ENCODE results near the gene CNOT11. TPM values are rescaled to one million over a fixed set of nuclear protein-coding genes. Genes with fewer than 3 reads are reported as not detected.

CNOT11 gene
- total and polyA plus RNA-seq, 2 of the 13 experiments (the other 11 are each of a cell fraction or from before 2014, with no cell fraction given), result 114 to 209 TPM

DNA sequence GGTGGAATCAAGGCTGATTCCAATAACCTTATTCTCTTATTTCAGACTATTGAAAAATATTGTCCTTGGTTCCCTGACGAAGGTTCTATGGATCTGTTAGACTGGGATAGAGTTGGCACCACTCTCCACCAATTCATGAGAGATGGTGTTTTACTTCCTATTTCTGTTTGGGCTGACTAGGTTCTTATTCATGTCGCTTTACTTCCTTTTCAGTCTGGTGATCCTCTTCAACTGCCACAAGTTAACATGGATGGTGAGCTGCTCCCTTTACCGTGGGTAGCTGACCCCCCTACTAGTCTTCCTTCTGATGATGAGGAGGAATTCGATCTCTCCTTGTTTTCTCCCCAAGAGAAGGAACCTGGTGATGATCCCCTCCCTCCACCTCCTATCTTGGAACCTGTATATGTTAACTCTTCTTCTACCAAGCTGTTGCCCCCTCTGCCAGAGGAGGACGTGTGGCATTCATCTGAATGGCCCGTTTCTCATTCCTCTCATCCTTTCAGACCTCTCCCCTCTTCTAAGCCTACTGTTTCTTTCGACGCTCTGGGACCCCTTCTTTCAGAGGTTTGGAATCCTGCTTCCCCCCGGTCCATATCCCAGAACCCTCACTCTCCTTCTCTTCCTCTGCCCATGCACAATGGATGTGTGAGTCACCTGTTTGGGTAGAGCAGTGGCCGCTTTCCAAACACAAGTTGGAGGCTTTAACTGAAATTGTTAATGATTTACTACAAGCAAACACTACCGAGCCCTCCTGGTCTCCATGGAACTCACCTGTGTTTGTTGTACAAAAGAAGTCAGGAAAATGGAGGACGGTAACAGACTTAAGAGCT lies 13.5 kb upstream of the CNOT11 start (continued):
- TF ChIP-seq, protein P1, sequence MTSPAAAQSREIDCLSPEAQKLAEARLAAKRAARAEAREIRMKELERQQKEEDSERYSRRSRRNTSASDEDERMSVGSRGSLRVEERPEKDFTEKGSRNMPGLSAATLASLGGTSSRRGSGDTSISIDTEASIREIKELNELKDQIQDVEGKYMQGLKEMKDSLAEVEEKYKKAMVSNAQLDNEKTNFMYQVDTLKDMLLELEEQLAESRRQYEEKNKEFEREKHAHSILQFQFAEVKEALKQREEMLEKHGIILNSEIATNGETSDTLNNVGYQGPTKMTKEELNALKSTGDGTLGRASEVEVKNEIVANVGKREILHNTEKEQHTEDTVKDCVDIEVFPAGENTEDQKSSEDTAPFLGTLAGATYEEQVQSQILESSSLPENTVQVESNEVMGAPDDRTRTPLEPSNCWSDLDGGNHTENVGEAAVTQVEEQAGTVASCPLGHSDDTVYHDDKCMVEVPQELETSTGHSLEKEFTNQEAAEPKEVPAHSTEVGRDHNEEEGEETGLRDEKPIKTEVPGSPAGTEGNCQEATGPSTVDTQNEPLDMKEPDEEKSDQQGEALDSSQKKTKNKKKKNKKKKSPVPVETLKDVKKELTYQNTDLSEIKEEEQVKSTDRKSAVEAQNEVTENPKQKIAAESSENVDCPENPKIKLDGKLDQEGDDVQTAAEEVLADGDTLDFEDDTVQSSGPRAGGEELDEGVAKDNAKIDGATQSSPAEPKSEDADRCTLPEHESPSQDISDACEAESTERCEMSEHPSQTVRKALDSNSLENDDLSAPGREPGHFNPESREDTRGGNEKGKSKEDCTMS (CRISPR knock-in tag; conservative IDR thresholded peaks at IDR 0.05), result no peak
- TF ChIP-seq PAF1 (CRISPR knock-in tag; IDR thresholded peaks at IDR 0.05), result 0 out of 2 replicates have a peak, but pooled peaks have one; percentile 62
- TF ChIP-seq HNF1B (CRISPR knock-in tag; IDR thresholded peaks at IDR 0.05), result peak; percentile 100
- TF ChIP-seq ZNF180 (CRISPR knock-in tag; IDR thresholded peaks at IDR 0.05; ENCODE audit: borderline replicate concordance, low read depth), result no peak
- TF ChIP-seq ZSCAN9 (CRISPR knock-in tag; IDR thresholded peaks at IDR 0.05; ENCODE audit: borderline replicate concordance), result peak; percentile 59; the same call in 1 of the 2 replicates
- TF ChIP-seq ARID2 (CRISPR knock-in tag; IDR thresholded peaks at IDR 0.05; ENCODE audit: borderline replicate concordance), result no peak
- no peak for TF ChIP-seq GABPA (IDR thresholded peaks at IDR 0.05; ENCODE audit: low read depth, low read length)
- TF ChIP-seq GABPA (CRISPR knock-in tag; IDR thresholded peaks at IDR 0.05; ENCODE audit: low read depth), result 0 out of 2 replicates have a peak, but pooled peaks have one; percentile 4
- TF ChIP-seq TBX2 (CRISPR knock-in tag; IDR thresholded peaks at IDR 0.05; ENCODE audit: borderline replicate concordance), result peak; percentile 70; the same call in 1 of the 2 replicates
- TF ChIP-seq ZNF224 (CRISPR knock-in tag; IDR thresholded peaks at IDR 0.05), result peak; percentile 69; the same call in 1 of the 2 replicates
- 0 out of 2 replicates have a peak, but pooled peaks have one; percentile 65 for TF ChIP-seq ZNF577 (CRISPR knock-in tag; IDR thresholded peaks at IDR 0.05; ENCODE audit: borderline replicate concordance, low read depth)
- TF ChIP-seq PTBP1 (IDR thresholded peaks at IDR 0.05; ENCODE audit: low read depth, low read length, poor library complexity, severe bottlenecking), result no peak
- peak; percentile 63 for TF ChIP-seq PRDM10 (CRISPR knock-in tag; IDR thresholded peaks at IDR 0.05; ENCODE audit: low read depth)
- TF ChIP-seq, protein P2, sequence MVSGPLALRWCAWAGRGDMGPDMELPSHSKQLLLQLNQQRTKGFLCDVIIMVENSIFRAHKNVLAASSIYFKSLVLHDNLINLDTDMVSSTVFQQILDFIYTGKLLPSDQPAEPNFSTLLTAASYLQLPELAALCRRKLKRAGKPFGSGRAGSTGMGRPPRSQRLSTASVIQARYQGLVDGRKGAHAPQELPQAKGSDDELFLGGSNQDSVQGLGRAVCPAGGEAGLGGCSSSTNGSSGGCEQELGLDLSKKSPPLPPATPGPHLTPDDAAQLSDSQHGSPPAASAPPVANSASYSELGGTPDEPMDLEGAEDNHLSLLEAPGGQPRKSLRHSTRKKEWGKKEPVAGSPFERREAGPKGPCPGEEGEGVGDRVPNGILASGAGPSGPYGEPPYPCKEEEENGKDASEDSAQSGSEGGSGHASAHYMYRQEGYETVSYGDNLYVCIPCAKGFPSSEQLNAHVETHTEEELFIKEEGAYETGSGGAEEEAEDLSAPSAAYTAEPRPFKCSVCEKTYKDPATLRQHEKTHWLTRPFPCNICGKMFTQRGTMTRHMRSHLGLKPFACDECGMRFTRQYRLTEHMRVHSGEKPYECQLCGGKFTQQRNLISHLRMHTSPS (CRISPR knock-in tag; IDR thresholded peaks at IDR 0.05; ENCODE audit: low read depth), result no peak

All from HepG2 (cell line).